K562 (cell line): ENCODE results near the gene RIPK3. TPM values are rescaled to one million over a fixed set of nuclear protein-coding genes. Genes with fewer than 3 reads are reported as not detected.

ENCODE experiments used
- ATAC-seq: fragments of 200-7000 bp; cut with Tn5 transposase; 3 replicates; pipeline ENCODE4 v1.9.1; 2020; ENCODE audit warnings: moderate library complexity
- BruUV-seq: library from RNA; stranded (reverse); fragments of 400-500 nt; replicated peaks from 2 replicates; lab custom pipeline; 2021; lab: Mats Ljungman, UMichigan
- CTCF ChIA-PET: fragments of 300-600 bp; formaldehyde crosslinking; extraction: SDS; loops from one replicate; lab custom pipeline; 2021; ENCODE audit warnings: low intra/inter-chr PET ratio; lab: Yijun Ruan, JAX
- POLR2A ChIA-PET: fragments of 300-600, 350-650 bp; sonication (Branson Sonifier 250); formaldehyde crosslinking; extraction: SDS; loops from one replicate; lab custom pipeline; 2021; ENCODE audit warnings: antibody characterized with exemption, inconsistent platforms; lab: Yijun Ruan, JAX
- DNase-seq, 4 experiments: peaks; one replicate each; pipeline versions ENCODE4 v3.0.0 to v3.0.0-alpha.2; 2011 to 2018; ENCODE audit warnings: low spot score in 3 of 4, mixed read lengths in 3 of 4; ENCODE audit errors: extremely low read depth in 1 of 4
- FAIRE-seq: peaks from 2 replicates; lab custom pipeline; 2011; peaks lifted over from hg19 to GRCh38; lab: Jason Lieb, UNC
- H2AFZ ChIP-seq: 2 replicates; pipeline ENCODE4 v1.6.0; 2011; ENCODE audit warnings: low read depth, low read length, control low read depth, inconsistent platforms
- H3K27ac ChIP-seq: fragments of 200-600 bp; 3 replicates; pipeline ENCODE4 v1.8.0; 2011; ENCODE audit warnings: low read depth, mild to moderate bottlenecking, control low read depth, inconsistent platforms, low read length, moderate library complexity, mixed read lengths; ENCODE audit errors: extremely low read depth
- H3K27me3 ChIP-seq, 2 experiments: fragments of 300-600 bp in 1 of 2; 2 replicates in 1 of 2; 3 replicates in 1 of 2; pipeline versions ENCODE4 v1.6.0 to v1.8.0; 2011; ENCODE audit warnings: inconsistent platforms in 2 of 2, low read length in 2 of 2, mild to moderate bottlenecking in 1 of 2, mixed read lengths in 1 of 2, moderate library complexity in 1 of 2; ENCODE audit not compliant: control insufficient read depth in 2 of 2, insufficient read depth in 2 of 2
- H3K36me3 ChIP-seq: fragments of 300-600 bp; 3 replicates; pipeline ENCODE4 v1.8.0; 2011; ENCODE audit warnings: mild to moderate bottlenecking, low read length, inconsistent platforms; ENCODE audit not compliant: control insufficient read depth, insufficient read depth
- H3K4me1 ChIP-seq, 2 experiments: fragments of 200-600 bp in 1 of 2; replicated peaks in 1 of 2; 2 replicates in 1 of 2; 3 replicates in 1 of 2; pipeline versions ENCODE4 v1.5.1 to v1.8.0; 2011; ENCODE audit warnings: inconsistent platforms in 2 of 2, low read length in 2 of 2, mild to moderate bottlenecking in 1 of 2, mixed read lengths in 1 of 2, moderate library complexity in 1 of 2; ENCODE audit not compliant: control insufficient read depth in 2 of 2, insufficient read depth in 2 of 2
- H3K4me2 ChIP-seq: 2 replicates; pipeline ENCODE4 v1.6.1; 2011; ENCODE audit warnings: low read length, control low read depth, inconsistent platforms, mixed read lengths; ENCODE audit not compliant: insufficient read depth
- H3K4me3 ChIP-seq: fragments of 200-600 bp; sonication (generic), shearing (Covaris generic); 2 replicates; pipeline ENCODE4 v1.5.1; 2016; ENCODE audit warnings: control low read depth, inconsistent platforms
- H3K79me2 ChIP-seq: fragments of 200-600 bp; 3 replicates; pipeline ENCODE4 v1.8.0; 2011; ENCODE audit warnings: low read length, inconsistent platforms; ENCODE audit not compliant: control insufficient read depth, insufficient read depth
- H3K9ac ChIP-seq, 2 experiments: 2 replicates each; pipeline versions ENCODE4 v1.6.0 to v1.6.1; 2011; ENCODE audit warnings: low read depth in 2 of 2, low read length in 2 of 2, control low read depth in 1 of 2, inconsistent platforms in 1 of 2, mild to moderate bottlenecking in 1 of 2, mixed read lengths in 1 of 2; ENCODE audit not compliant: insufficient read depth in 1 of 2
- H3K9me1 ChIP-seq: one replicate; pipeline ENCODE4 v1.6.0; 2011; ENCODE audit warnings: inconsistent platforms, mild to moderate bottlenecking, low read length, moderate library complexity; ENCODE audit not compliant: control insufficient read depth, insufficient read depth
- H3K9me3 ChIP-seq: replicated peaks from 2 replicates; pipeline ENCODE4 v1.5.1; 2011; ENCODE audit warnings: low read depth, low read length, inconsistent platforms; ENCODE audit not compliant: control insufficient read depth, insufficient read depth
- H4K20me1 ChIP-seq: replicated peaks from 2 replicates; pipeline ENCODE4 v1.6.1; 2011; ENCODE audit warnings: low read length, inconsistent platforms, mixed read lengths; ENCODE audit not compliant: control insufficient read depth, insufficient read depth
- AFF1 ChIP-seq, 2 experiments: fragments of 450-650 bp; IDR thresholded peaks; 2 replicates each; pipeline ENCODE4 v1.6.1; 2018; ENCODE audit warnings: mild to moderate bottlenecking in 2 of 2, low read depth in 1 of 2; ENCODE audit not compliant: partially characterized antibody in 2 of 2
- FOS ChIP-seq: IDR thresholded peaks from 3 replicates; pipeline ENCODE4 v1.6.1; 2011; ENCODE audit not compliant: insufficient read length; ENCODE audit errors: extremely low read depth
- GTF2F1 ChIP-seq: IDR thresholded peaks from 2 replicates; pipeline ENCODE4 v1.6.1; 2011; ENCODE audit warnings: low read depth, low read length, improper control_type of control experiment
- HDAC8 ChIP-seq: fragments of 450-650 bp; IDR thresholded peaks from 2 replicates; pipeline ENCODE4 v1.6.1; 2016; ENCODE audit warnings: mild to moderate bottlenecking, missing genetic modification characterization, moderate library complexity, missing compliant biosample characterization
- RBM39 ChIP-seq: fragments of 200-400 bp; formaldehyde crosslinking; optimal IDR thresholded peaks from 2 replicates; pipeline ENCODE3; 2018; ENCODE audit warnings: low read depth, low read length
- RCOR1 ChIP-seq, 2 experiments: IDR thresholded peaks; 2 replicates each; pipeline ENCODE4 v1.6.1; 2012; ENCODE audit warnings: low read depth in 2 of 2, low read length in 2 of 2, borderline replicate concordance in 1 of 2, improper control_type of control experiment in 1 of 2
- ZNF23 ChIP-seq: fragments of 250-450 bp; sonication (Bioruptor Pico); IDR thresholded peaks from 2 replicates; pipeline ENCODE4 v1.4.0; 2020; ENCODE audit warnings: mild to moderate bottlenecking
- WGBS: fragments of 100-300 bp; shearing (Covaris generic); methylation state at CpG from one replicate; pipeline ENCODE4 v1.1.6; 2016; ENCODE audit warnings: low coverage, mixed read lengths; ENCODE audit not compliant: insufficient coverage; ENCODE audit errors: missing lambda C conversion rate; 5-methylcytosine and 5-hydroxymethylcytosine counted together
- in situ Hi-C: fragments of 300-500 bp; cut with MboI; formaldehyde crosslinking; loops from 4 replicates; pipeline ENCODE4 v1.15.0; 2018; ENCODE audit warnings: inconsistent platforms, mixed read lengths
- intact Hi-C: fragments of 100-400 bp; cut with micrococcal nuclease; formaldehyde crosslinking; loops from 2 replicates; pipeline ENCODE4 v1.14.2; 2022
- polyA plus RNA-seq, 8 experiments: library from polyadenylated mRNA; depleted of rRNA in 4 of 8; stranded (reverse) in 5 of 8; unstranded in 3 of 8; fragments of >200 nt; fragmentation: Nextera tagmentation in 2 of 8; fragmentation: Illumina TruSeq in 1 of 8; extraction: Ambion mirVana in 2 of 8; extraction: Trizol in 1 of 8; gene quantifications; 2 replicates each; pipeline versions ENCODE4 v1.2.1 to v1.2.3, GENCODE V29; 2011 to 2014; ENCODE audit warnings: inconsistent platforms in 1 of 8, missing spikeins in 1 of 8
- total RNA-seq, 7 experiments: library from RNA; depleted of rRNA in 6 of 7; stranded (reverse); fragments of >200 nt in 6 of 7; fragmentation: Illumina TruSeq in 2 of 7; extraction: Trizol in 2 of 7; gene quantifications; 2 replicates each; pipeline versions ENCODE4 v1.2.1 to v1.2.3, GENCODE V29; 2011 to 2021; ENCODE audit warnings: low replicate concordance in 1 of 7

Gene RIPK3
- total and polyA plus RNA-seq, 9 of the 15 experiments (the other 6 are each of a cell fraction or from before 2014, with no cell fraction given): 0.03 to 0.43 (median 0.28) TPM; not detected in 3

- H3K79me2 ChIP-seq: no peaks in the 10 kb centered on the region
- BruUV-seq: no TSS peak
- H4K20me1 ChIP-seq: no peaks in the 10 kb centered on the region
- peaks cover 2 to 4% of the 10 kb centered on the region in 2 experiments; a peak in 2 of 5 replicates for H3K4me1 ChIP-seq
- H3K27me3 ChIP-seq: no peaks in the 10 kb centered on the region
- ChIA-PET POLR2A (interaction anchor here (0.6 to 1.8 kb wide), 8 partner anchors 9 to 469 kb away, joined by 3 to 6 read pairs (median 4); partner anchors contain the start of genes DHRS1, NOP9, PCK2 and TINF2), CTCF (interaction anchor here (1.2 kb wide), 1 partner anchor 66 kb away, joined by 5 read pairs; the partner anchor contains the start of gene TINF2)
- H2AFZ ChIP-seq: no peak overlapping the region
- H3K36me3 ChIP-seq: peaks cover 63% of the 10 kb centered on the region; the same call in 2 of the 3 replicates
- in situ Hi-C loops: no loop called here
- FAIRE-seq: no peak
- H3K4me2 ChIP-seq: no peak overlapping the region
- H3K9me1 ChIP-seq: no peaks in the 10 kb centered on the region
- no peak for DNase-seq
- TF ChIP-seq AFF1 (IDR thresholded peaks at IDR 0.05; ENCODE audit: low read depth in 1 of 2, partially characterized antibody in 2 of 2) (no peak), GTF2F1 (no peak), RCOR1 (IDR thresholded peaks at IDR 0.05; ENCODE audit: borderline replicate concordance in 1 of 2, low read depth in 2 of 2, low read length in 2 of 2) (no peak), HDAC8 (tag) (no peak), FOS (no peak), ZNF23 (no peak), RBM39 (no peak)
- no peaks in the 10 kb centered on the region for H3K9me3 ChIP-seq
- WGBS: 70% methylated on average over 6 of the region's 7 CpGs
- no peak overlapping the region for H3K9ac ChIP-seq
- intact Hi-C loops: no loop called here
- no peak overlapping the region for H3K27ac ChIP-seq
- no peak for ATAC-seq
- H3K4me3 ChIP-seq: no peak overlapping the region
Measured at GRCh38 chr14:24308342-24309124, 31.3 kb downstream of the RIPK3 start.
